HG03095 (cell line): ENCODE measurements around the gene PTPRQ.
"Not testable (repeated sequence)": the region's sequence is repeated elsewhere in the genome, so short reads cannot be mapped to it uniquely, and the experiment has no call there.

Source experiments
- ATAC-seq: cut with Tn5 transposase; IDR thresholded peaks from one replicate; pipeline ENCODE4 v1.9.1; 2021; ENCODE audit warnings: moderate library complexity; ENCODE audit not compliant: unreplicated experiment

Gene PTPRQ, protein sequence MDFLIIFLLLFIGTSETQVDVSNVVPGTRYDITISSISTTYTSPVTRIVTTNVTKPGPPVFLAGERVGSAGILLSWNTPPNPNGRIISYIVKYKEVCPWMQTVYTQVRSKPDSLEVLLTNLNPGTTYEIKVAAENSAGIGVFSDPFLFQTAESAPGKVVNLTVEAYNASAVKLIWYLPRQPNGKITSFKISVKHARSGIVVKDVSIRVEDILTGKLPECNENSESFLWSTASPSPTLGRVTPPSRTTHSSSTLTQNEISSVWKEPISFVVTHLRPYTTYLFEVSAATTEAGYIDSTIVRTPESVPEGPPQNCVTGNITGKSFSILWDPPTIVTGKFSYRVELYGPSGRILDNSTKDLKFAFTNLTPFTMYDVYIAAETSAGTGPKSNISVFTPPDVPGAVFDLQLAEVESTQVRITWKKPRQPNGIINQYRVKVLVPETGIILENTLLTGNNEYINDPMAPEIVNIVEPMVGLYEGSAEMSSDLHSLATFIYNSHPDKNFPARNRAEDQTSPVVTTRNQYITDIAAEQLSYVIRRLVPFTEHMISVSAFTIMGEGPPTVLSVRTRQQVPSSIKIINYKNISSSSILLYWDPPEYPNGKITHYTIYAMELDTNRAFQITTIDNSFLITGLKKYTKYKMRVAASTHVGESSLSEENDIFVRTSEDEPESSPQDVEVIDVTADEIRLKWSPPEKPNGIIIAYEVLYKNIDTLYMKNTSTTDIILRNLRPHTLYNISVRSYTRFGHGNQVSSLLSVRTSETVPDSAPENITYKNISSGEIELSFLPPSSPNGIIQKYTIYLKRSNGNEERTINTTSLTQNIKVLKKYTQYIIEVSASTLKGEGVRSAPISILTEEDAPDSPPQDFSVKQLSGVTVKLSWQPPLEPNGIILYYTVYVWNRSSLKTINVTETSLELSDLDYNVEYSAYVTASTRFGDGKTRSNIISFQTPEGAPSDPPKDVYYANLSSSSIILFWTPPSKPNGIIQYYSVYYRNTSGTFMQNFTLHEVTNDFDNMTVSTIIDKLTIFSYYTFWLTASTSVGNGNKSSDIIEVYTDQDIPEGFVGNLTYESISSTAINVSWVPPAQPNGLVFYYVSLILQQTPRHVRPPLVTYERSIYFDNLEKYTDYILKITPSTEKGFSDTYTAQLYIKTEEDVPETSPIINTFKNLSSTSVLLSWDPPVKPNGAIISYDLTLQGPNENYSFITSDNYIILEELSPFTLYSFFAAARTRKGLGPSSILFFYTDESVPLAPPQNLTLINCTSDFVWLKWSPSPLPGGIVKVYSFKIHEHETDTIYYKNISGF (N-terminal part only)

DNA sequence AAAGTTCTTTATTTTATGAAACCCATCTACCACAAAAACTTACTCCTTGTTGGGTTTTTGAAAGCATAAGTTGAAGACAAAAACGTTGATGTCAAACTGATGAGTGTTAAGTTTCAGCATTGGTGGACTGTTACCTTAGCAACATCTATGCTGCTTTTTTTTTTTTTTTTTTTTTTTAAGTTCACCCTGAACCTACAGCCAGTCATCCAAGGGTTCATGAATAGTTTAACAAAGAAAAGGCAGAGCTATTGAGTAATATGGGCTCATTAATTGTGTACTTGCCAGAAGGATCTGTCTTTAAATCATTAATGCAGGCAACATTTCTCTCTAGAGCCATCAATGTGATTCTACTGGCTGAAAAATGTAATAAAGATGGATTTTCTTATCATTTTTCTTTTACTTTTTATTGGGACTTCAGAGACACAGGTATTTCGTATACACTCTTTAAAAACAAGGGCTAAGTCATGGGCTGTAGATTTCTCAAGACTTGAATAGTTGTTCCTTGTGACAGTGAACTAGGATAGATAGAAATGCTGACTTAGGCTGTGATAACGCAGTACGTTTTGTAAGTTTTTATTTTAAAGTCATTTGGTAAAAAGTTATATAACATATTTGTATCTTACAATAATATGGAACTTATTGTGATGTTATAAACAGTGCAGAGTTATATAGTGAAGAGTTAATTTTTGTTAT lies at the start of gene PTPRQ:
Gene PTPRQ (plus strand): TSS at position 262 of the 693 bp plus-strand sequence. CDS start 111 bp downstream, at position 373.
- ATAC-seq = no peak

DNA sequence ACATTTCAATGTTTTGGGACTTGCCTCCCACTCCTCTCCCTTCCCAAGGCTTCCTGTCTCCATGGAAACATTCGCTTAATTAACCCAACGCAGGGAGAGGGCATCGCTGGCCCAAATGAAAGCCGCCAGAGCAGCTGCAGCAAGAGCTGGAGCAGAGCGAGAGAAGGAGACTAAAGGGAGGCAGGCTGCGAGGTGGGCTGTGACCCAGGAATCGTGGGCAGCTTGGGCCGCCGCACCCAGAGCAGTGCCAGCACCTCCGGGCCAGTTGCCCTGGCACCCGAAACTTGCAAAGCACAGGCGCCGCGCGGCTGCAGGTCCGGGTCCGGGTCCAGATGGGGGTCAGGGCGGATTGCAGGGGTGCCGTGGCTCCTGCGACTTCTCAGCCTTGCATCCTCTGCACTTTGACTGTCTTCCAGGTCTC lies 43.5 kb upstream of the PTPRQ start:
- no peak for ATAC-seq

DNA sequence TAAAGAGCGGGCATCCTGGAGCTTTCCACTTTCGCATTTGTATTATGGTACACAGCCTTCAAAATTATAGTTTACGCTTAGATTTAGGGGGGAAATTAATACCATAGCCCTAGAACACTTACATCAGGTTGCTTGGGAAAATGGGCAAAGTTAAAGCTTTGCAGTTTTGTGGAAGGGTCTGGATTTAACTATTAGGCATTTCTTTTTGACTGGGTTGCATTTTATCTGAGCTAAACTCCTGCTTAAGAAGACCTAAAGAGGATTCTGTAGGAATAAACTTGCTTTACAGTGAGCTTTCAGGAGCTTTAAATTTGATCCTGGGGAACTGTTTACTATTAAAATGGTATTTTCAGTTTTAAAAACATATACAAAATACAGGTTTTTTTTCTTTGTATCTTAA lies 42.8 kb upstream of the PTPRQ start:
- no peak for ATAC-seq

DNA sequence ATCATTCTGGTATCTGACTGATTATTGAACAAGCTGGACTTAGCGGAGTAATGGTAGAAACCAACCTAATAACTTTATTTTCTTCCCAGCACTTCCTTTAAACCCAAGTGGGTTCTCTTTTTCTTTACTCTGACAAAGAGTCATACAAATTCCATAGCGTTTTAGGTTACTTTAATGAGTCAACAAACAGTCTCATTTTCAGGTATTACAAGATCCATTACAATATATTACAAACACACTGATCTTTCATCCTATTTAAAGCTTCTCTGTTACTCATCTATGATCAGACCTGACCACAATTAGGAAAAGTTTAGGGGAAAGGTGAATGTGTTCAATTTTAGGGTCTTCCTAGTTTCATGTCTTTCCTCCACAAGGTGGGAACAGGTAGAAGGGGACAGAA lies 39.4 kb upstream of the PTPRQ start:
- ATAC-seq = no peak

DNA sequence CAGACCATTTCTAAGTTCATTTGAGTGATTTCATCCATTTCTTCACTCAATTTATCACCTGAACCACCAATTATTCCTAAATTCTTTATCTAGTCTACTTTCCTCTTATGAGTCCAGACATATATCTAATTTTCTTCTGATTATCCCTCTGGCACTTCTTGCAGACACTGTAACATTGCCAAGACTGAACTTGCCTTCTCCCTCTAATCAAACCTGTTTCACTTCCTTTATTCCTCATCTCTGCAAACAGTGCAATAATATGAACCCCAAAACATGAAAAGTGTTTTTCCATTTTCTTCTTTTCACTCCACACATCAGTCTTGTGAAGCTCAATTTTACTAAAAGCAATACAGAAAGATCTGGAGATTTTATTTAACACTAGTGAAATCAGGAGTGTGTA lies 37.8 kb upstream of the PTPRQ start:
- no peak for ATAC-seq

DNA sequence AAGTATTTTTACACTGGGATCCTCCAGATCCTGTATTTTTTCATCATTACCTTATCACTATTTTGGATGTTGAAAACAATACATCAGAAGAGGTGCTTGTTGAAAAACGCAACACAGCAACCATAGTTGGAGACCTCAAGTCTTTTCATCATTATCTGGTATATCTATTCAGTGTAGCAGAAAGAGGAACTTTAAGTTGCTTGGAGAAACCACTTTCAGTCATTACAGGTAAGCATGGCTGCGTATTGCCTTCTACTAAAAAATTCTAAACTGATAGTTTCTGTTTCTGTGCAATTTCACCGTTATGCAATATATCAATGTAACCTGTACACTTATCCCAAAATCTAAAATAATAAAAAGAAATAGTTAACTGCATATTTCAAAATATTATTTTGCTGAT lies 32.2 kb upstream of the PTPRQ start:
- ATAC-seq = no peak

DNA sequence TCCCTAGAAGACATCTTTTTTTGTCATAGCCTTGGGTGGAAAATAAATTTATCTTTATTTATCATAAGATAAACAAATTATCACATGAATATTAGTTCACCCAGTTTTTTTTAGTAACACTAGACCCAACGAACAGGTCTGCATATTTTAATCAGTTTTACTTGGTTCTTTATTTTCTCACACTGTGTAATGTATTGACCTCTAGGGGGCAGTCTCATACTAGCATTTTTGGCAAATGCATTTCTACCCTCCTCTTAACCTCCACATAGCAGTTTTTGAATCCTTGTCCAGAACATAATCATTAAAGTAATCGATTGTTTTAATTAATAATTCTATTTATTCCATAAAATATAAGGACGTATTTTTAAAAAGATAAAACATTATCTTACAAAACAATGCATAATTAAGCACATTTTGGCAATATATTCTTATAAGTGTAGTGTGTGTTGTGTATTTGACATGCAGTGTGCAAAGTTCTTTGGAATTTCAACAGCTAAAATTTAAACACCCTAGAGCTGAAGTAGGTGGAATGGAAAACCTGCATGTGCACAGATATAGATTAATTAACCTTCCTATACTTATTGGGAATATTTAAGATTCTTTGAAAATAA lies 31.6 kb upstream of the PTPRQ start:
- ATAC-seq = peak; percentile 70

DNA sequence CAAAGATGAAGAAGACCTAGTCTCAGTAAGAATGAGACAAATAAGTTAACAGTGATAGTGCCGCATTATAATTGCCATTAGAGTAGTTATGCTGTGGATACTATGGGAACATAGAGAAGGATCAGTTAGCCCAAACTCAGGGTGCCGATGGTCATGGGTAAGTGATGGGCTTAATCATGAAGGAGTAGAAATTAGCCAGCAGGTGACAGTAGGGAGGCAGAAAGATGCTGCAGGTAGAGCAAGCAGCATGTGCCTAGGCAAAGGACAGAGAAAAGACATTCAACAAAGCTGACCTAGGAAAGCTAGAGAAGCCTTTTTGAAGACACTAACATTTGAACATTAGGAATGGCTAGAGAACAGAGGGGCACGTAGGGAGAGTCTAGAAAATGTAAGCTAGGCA lies 30.6 kb upstream of the PTPRQ start:
- no peak for ATAC-seq

DNA sequence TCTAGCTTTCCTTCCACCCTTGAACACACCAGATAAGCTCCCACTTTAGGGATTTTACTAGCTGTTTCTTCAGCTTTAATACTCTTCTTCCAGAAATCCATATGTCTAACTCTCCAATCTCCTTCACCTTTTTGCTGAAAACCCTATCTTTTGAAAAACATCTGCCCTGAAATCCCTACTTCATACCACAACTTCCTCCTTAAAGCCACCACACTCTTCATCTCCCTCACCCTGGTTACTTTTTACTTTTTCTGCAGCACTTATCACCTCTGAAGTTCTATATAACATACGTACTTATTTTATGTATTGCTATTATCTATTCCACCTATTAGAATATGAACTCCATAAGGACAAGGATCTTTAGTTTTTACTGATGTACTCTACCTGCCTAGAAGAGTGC lies 28.6 kb upstream of the PTPRQ start:
- no peak for ATAC-seq

DNA sequence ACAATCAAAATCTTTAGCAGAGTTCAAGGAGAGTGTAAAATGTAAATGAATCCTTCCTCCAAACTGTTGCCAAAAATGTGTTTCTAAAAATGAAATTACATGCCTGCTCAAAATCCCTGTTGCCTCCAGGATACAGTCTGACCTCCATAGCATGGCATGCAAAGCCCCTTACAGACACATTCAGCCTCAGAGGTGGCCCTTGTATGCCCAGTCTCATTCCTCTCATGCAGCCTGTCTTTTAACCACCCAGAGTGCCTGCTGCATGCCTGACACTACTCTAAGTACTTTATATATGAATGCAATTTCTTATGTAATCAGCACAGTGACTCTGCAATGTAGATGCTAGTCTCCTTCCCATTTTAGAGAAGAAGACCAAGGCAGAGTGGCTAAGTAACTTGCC lies 24.4 kb upstream of the PTPRQ start:
- no peak for ATAC-seq

DNA sequence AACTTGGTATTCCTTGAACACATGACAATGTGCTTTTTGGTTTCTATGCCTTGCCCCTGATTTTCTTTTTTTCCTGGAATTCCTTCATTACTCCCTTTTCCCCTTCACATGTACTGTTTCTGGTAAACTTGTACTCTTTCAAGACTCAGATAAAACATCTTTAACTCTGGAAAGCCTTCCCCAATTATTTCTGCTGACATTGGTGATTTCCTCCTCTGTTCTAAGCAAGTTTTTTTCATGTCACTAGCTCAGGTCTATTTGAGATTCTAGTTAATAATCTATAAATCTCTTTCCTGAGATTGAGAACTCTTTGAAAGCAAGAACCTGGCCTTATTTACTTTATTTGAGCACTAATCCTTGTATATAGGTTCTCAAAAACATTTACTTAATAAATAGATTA lies 24.0 kb upstream of the PTPRQ start:
- ATAC-seq = no peak

DNA sequence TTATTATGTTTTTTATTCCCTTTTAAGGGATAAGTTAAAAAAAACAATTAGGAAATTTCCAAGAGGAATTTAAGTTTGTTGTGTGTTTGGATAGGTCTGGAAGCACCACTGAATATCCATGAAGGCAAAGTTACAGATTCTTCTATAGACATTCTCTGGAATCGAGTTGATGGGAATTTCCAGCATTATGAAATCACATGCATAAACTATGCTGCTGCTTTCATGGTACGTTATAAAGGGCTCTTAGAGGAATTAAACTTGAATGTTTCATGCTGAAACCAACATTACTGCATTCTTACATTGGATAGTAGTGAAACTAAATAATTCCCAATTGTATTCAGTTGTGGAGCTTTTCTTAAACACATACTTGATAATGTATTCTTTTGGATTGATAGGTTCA lies 21.5 kb upstream of the PTPRQ start:
- ATAC-seq = no peak

DNA sequence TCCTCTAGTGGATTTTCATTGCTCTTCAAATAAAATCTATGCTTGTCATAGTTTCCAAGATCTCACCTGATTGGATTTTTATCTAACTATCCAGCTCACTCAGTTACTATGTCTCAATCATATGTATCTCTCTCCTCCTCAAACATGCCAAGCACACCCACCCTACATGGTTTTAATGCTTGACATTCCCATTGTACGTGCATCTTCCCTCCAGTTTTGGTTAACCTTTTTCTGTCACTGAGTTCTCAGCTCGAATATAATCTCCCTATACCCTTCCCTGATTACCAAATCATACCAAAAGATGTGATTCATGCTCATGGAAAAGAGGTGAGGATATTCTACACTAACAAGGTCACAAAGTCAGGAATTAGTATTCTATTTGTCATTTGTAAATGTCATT lies 12.0 kb upstream of the PTPRQ start:
- no peak for ATAC-seq

DNA sequence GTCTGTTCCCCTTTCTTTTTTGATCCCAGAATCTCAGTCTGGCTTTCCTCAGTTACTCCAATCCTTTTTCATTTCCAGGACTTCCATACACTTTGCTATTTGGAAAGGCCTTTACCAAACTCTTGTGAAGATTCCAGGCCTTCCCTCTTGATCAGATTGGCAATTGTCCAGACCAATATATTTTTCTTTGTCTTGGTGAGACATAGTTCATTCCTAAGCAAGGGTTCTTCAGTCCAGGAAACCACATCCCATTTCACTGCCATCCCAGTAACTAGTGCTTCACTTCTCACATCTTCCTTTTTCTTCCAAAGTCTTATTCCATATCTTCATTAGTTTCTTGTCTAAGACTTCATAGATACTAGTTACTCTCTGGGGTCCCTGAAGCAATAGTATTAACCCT lies 2.1 kb upstream of the PTPRQ start:
- no peak for ATAC-seq

DNA sequence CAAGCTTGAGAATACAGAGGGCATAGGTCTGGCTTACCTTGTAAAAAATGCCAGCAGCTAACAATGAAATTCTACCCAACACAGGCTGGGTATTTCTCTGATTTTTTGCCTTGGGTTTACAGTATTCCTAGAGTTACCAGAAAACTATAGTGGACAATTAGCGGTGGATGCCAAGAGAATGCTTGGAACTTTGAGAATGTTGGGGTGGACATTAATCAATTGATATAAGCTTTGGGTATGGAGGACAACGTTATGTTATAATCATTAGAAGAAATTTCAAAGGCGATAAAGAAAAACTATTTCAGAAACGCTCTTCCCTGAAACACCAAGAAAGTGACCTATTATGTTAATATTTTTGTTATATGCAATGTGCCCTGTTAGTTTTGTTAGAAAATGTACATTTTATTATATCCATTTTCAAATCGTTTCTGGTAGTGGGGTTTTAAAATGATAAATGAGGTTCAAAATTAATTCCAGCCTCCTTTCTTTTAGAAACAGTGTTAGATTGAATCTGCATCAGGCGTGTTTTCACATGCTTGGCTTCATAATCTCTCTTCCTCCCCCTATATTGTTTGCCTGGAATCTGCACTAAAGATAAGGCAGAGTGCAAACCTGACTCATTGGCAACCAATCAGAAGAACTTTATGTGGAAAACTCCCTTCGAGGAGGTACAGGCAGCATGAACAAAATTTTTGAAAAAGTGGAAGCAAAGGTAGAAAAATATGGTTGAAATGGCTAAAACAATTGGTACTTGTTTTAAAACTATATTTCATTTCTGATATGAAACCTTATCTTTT lies 1.4 kb upstream of the PTPRQ start:
- no peak for ATAC-seq

DNA sequence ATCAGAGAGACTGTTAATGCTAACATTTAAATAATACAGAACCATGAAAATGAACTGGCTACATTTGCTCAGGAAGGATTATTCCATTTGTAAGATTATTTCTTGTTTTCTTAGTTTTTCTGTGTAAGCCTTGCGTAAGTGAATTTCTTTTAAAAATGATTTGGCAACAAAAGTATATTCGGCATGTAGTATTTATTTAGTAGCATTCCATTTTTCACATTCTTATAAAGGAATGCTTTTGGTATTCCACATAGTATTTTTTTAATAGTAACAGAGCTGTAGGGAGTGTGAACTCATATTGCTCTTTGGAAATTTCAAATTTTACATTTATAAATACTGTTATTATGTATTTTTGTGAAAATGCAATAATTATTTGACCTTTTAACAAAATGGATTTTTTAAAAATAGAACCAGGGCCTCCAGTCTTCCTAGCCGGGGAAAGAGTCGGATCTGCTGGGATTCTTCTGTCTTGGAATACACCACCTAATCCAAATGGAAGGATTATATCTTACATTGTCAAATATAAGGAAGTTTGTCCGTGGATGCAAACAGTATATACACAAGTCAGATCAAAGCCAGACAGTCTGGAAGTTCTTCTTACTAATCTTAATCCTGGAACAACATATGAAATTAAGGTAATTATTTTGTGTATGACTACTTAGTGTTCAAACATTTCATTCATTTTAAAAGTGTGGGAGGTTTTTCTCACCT lies 1.2 kb downstream of the PTPRQ start:
- no peak for ATAC-seq

DNA sequence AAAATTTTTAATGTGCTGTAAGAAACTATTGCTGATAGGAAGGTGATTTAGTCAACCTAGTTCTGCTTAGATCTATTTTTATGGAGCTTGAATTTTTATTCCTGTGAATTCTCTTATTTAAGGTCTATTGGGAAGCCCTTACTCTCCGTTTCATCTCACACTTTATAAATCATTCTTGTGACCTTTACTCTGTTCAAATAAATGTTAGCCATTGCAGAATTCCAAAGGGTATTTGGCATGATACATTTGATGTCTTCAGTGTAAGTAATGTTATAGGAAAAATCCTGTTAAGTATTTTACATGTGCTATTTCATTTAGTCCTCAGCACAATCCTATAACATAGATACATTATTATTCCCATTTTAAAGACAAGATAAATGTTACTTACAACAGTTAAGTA lies 12.5 kb downstream of the PTPRQ start:
- no peak for ATAC-seq

DNA sequence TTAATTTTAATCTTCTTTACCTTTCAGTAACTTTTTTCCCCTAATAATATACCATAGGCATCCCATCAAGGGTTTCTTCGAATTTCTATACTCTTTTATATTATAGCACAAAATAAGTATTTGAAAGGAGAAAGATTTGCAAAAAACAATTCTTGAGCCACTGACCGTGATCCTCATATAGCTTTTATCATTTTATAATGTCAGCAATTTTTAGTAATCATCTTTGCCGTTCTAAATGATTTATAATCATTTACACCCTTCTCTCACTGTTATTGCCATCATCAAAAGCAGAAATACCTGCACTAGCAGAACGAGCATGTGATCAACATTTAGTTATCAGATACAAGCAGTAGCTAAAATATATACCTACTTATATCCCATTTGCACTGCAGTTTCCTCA lies 16.9 kb downstream of the PTPRQ start:
- no peak for ATAC-seq

DNA sequence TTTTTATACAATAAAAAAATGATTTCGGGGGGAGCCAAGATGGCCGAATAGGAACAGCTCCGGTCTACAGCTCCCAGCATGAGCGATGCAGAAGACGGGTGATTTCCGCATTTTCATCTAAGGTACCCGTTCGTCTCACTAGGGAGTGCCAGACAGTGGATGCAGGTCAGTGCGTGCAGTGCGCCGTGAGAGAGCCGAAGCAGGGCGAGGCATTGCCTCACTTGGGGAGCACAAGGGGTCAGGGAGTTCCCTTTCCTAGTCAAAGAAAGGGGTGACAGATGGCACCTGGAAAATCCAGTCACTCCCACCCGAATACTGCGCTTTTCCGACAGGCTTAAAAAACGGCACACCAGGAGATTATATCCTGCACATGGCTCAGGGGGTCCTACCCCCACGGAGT lies 17.8 kb downstream of the PTPRQ start:
- ATAC-seq = not testable (repeated sequence)
